Thymus (tissue), 11 donors: ENCODE data around the gene ZNF292. TPM values are rescaled to one million over a fixed set of nuclear protein-coding genes. Genes with fewer than 3 reads are reported as not detected.
"Not testable (repeated sequence)": the region's sequence is repeated elsewhere in the genome, so short reads cannot be mapped to it uniquely, and the experiment has no call there.

ENCODE experiments used
- DNase-seq, 9 donors: peaks; one replicate each; pipeline ENCODE4 v3.0.0-alpha.2; 2013; ENCODE audit warnings: low spot score in 9 of 9, low read depth in 6 of 9, missing footprints in 1 of 9
- H3K27ac ChIP-seq, 2 donors: one replicate each; pipeline ENCODE4 v1.5.1; 2013; ENCODE audit warnings: control low read depth in 1 of 2, low read depth in 1 of 2, low read length in 1 of 2, mild to moderate bottlenecking in 1 of 2, moderate library complexity in 1 of 2
- H3K27me3 ChIP-seq, 2 donors: one replicate each; pipeline ENCODE4 v1.5.1; 2013; ENCODE audit warnings: low read length in 1 of 2; ENCODE audit not compliant: control insufficient read depth in 2 of 2, insufficient read depth in 1 of 2
- H3K36me3 ChIP-seq, 2 donors: one replicate each; pipeline ENCODE4 v1.5.1; 2013; ENCODE audit warnings: low read length in 1 of 2, mild to moderate bottlenecking in 1 of 2, moderate library complexity in 1 of 2; ENCODE audit not compliant: control insufficient read depth in 2 of 2, insufficient read depth in 2 of 2
- H3K4me1 ChIP-seq, 2 donors: one replicate each; pipeline ENCODE4 v1.5.1; 2013; ENCODE audit warnings: low read length in 2 of 2; ENCODE audit not compliant: control insufficient read depth in 2 of 2, insufficient read depth in 2 of 2
- H3K4me3 ChIP-seq, 2 donors: one replicate each; pipeline ENCODE4 v1.5.1; 2013; ENCODE audit warnings: low read length in 2 of 2, control low read depth in 1 of 2, mild to moderate bottlenecking in 1 of 2
- H3K9me3 ChIP-seq, 2 donors: one replicate each; pipeline ENCODE4 v1.5.1; 2013; ENCODE audit warnings: low read length in 1 of 2, mild to moderate bottlenecking in 1 of 2; ENCODE audit not compliant: control insufficient read depth in 2 of 2, insufficient read depth in 1 of 2
- WGBS: extraction: QIAGEN DNeasy Blood & Tissue Kit; methylation state at CpG from one replicate; pipeline ENCODE4 v1.1.7; 2013; 5-methylcytosine and 5-hydroxymethylcytosine counted together
- polyA plus RNA-seq: library from polyadenylated mRNA; stranded (reverse); fragments of 200-250 nt; gene quantifications from one replicate; pipeline ENCODE4 v1.2.3, GENCODE V29; 2013
- total RNA-seq: library from RNA; stranded (reverse); fragments of 120-200 nt; gene quantifications from one replicate; pipeline ENCODE4 v1.2.4, GENCODE V29; 2013
- donor health status: healthy.

Gene ZNF292
- total and polyA plus RNA-seq, 2 donors = 10.9 to 33.1 TPM

DNA sequence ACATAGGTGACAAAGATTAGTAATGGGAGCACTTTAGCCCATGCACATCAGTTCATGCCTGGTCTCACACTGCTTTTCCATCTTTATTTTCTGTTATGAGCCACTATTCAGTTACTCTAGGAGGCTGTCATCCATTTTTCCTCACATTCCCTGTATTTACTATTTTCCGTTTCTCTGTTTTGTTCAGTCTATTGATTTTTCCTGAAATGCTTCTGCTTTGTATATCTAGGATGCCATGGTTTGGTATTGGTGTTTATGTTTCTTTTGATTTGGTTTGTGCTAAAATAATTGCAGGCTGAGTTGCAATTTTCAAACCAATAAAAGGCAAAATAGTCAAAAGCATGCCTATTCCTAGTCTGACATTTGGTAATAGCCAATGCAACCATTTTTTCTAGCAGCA lies 28.9 kb upstream of the ZNF292 start:
- H3K4me1 ChIP-seq = no peaks in the 10 kb centered on the region
- H3K9me3 ChIP-seq = peaks cover 0 to 7% of the 10 kb centered on the region in 2 donors
- DNase-seq = no peak
- H3K4me3 ChIP-seq = no peak overlapping the region
- no peaks in the 10 kb centered on the region for H3K36me3 ChIP-seq
- WGBS = 100% methylated on average over 1 of the region's 1 CpG
- peaks cover 0 to 19% of the 10 kb centered on the region in 2 donors for H3K27me3 ChIP-seq
- no peak overlapping the region for H3K27ac ChIP-seq

GRCh38 chr6:87127737-87128136 lies 27.6 kb upstream of the ZNF292 start:
- WGBS = 90% methylated on average over 2 of the region's 2 CpGs
- H3K36me3 ChIP-seq = no peaks in the 10 kb centered on the region
- no peak overlapping the region for H3K27ac ChIP-seq
- H3K27me3 ChIP-seq = peaks cover 0 to 7% of the 10 kb centered on the region in 2 donors
- no peaks in the 10 kb centered on the region for H3K4me1 ChIP-seq
- DNase-seq = no peak
- H3K4me3 ChIP-seq = no peak overlapping the region
- H3K9me3 ChIP-seq = peaks cover 0 to 1% of the 10 kb centered on the region in 2 donors

DNA sequence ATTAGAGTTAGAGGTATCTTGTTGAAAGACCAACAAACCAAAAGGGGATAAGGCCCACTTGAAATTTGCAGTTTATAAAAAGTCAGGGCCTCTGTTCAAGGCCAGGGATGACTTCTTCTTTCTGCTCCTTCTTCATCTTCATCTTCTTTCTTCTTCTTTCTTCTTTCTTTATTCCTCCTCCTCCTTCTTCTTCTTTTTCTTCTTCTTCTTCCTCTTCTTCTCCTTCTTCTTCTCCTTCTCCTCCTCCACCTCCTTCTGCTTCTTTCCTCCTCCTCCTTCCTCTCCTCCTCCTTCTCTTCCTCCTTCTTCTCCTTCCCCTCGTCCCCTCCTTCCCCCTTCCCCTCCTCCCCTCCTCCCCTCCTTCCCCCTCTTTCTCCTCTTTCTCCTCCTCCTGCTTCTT lies 18.4 kb upstream of the ZNF292 start:
- WGBS = 19% methylated on average over 1 of the region's 1 CpG
- Histone ChIP-seq H3K36me3 (no peaks in the 10 kb centered on the region), H3K4me1 (no peaks in the 10 kb centered on the region), H3K27ac (no peak overlapping the region), H3K9me3 (peaks cover 0 to 5% of the 10 kb centered on the region in 2 donors), H3K4me3 (no peak overlapping the region), H3K27me3 (no peaks in the 10 kb centered on the region)
- DNase-seq = no peak

DNA sequence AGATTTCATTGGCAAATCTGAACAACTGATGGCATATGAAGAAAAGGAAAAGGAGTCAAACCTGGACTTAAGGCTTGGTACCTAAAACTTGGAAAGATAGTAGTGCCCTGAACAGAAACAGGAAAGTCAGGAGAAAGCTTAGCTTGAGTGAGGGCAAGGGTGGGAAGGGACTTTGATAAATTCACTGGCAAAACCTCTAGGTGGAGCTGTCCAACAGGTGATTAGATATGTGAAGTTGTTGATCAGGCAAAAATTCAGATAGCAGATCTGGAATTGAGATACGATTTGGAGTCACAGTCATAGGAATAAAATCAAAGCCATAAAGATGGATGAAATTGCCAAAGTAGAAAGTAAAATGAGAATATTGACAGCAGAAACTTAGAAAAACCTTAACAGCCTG lies 16.1 kb upstream of the ZNF292 start:
- H3K4me3 ChIP-seq = no peak overlapping the region
- 15% methylated on average over 1 of the region's 1 CpG for WGBS
- DNase-seq = peak in 5 of 9 donors; percentile 9 to 69 (median 32)
- H3K27ac ChIP-seq = no peak overlapping the region
- no peaks in the 10 kb centered on the region for H3K36me3 ChIP-seq
- no peaks in the 10 kb centered on the region for H3K27me3 ChIP-seq
- H3K9me3 ChIP-seq = peaks cover 0 to 5% of the 10 kb centered on the region in 2 donors
- no peaks in the 10 kb centered on the region for H3K4me1 ChIP-seq

GRCh38 chr6:87139927-87140326 lies 15.4 kb upstream of the ZNF292 start:
- not testable (repeated sequence) for H3K27me3 ChIP-seq, H3K4me3 ChIP-seq, H3K36me3 ChIP-seq, H3K27ac ChIP-seq, H3K4me1 ChIP-seq, H3K9me3 ChIP-seq, DNase-seq
- WGBS = 96% methylated on average over 8 of the region's 8 CpGs

GRCh38 chr6:87146363-87146762 lies 9.0 kb upstream of the ZNF292 start:
- Histone ChIP-seq H3K27ac (no peak overlapping the region), H3K4me3 (no peak overlapping the region), H3K4me1 (peaks cover 0 to under 1% of the 10 kb centered on the region in 2 donors), H3K27me3 (no peaks in the 10 kb centered on the region), H3K36me3 (no peaks in the 10 kb centered on the region), H3K9me3 (no peaks in the 10 kb centered on the region)
- DNase-seq = no peak
- 88% methylated on average over 3 of the region's 3 CpGs for WGBS

- no peaks in the 10 kb centered on the region for H3K27me3 ChIP-seq
- peaks cover 9 to 10% of the 10 kb centered on the region in 2 donors for H3K4me1 ChIP-seq
- no peak for DNase-seq
- H3K9me3 ChIP-seq = no peaks in the 10 kb centered on the region
- no peak overlapping the region for H3K27ac ChIP-seq
- no peaks in the 10 kb centered on the region for H3K36me3 ChIP-seq
- H3K4me3 ChIP-seq = no peak overlapping the region
Observed at GRCh38 chr6:87150406-87150805, 5.0 kb upstream of the ZNF292 start.

DNA sequence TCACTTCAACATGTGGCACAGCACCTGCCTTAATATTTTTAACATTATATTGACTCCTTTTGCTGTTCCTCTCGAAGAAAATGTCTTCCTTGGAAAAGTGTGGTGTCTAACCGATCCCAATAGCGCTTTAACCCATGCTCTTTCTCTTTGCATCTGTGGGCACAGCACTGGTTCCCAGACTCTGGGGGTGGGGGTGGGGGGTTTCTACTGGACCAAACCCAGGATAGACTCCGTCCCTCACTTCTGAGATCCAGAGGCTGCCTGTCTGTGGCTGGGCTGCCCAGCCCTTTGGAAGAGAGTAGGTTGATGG lies 3.9 kb upstream of the ZNF292 start:
- 56% methylated on average over 4 of the region's 4 CpGs for WGBS
- Histone ChIP-seq H3K4me3 (peak overlapping the region; percentile 53 to 73), H3K27ac (peak overlapping the region in 1 of 2 donors; percentile 38), H3K4me1 (peaks cover 9 to 12% of the 10 kb centered on the region in 2 donors), H3K9me3 (no peaks in the 10 kb centered on the region), H3K27me3 (no peaks in the 10 kb centered on the region), H3K36me3 (no peaks in the 10 kb centered on the region)
- DNase-seq = peak in 1 of 9 donors; percentile 4

DNA sequence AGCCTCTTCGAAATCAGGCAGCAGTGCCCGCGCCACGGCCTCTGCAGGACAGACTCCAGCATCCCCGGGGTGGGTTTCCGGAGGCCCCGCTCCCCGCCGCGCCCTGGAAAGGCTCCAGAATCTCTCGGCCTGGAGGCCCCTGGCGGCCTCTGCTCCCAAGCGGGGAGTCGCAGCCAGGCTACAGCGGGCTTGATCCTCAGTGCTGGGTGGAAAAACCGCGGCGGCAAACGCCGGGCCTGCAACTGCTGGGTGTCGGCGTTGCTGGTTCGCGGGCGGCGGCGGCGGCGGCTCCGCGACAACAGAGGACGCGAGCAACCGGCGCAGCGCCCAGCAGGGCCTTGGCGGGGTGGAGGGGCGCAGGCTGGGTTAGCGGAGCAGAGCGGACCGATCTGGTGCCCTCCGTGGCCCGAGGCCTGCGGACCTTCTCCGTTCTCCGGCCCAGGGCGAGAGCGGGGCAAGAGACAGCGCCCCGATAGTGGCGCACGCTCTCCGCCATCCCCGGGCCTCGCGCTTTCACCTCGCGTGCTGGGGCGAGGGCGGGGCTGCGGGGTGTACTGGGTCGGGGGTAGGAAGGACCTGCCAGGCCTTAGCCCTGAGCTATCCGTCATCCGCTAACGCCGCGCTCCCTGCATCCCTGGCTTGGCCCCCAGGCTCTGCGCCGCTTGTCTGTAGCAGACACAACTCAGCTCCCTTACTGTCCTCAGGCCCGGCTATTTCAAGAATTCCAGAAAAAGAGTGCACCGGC lies 3.4 kb upstream of the ZNF292 start:
- Histone ChIP-seq H3K27ac (peak overlapping the region; percentile 38 to 83), H3K9me3 (no peaks in the 10 kb centered on the region), H3K36me3 (no peaks in the 10 kb centered on the region), H3K4me3 (peak overlapping the region; percentile 53 to 73), H3K4me1 (peaks cover 9 to 15% of the 10 kb centered on the region in 2 donors), H3K27me3 (no peaks in the 10 kb centered on the region)
- WGBS = under 1% methylated on average over 71 of the region's 71 CpGs
- peak in 7 of 9 donors; percentile 53 to 83 (median 61) for DNase-seq
